MCF 10A (cell line): ENCODE results near the gene TELO2. TPM values are rescaled to one million over a fixed set of nuclear protein-coding genes. Genes with fewer than 3 reads are reported as not detected.

Experiments
- BruUV-seq: library from RNA; stranded (reverse); fragments of 400-500 nt; replicated peaks from 2 replicates; lab custom pipeline; 2021; lab: Mats Ljungman, UMichigan
- CTCF ChIA-PET: fragments of 300-600 bp; sonication (Branson Sonifier 250); formaldehyde crosslinking; extraction: SDS; loops from one replicate; lab custom pipeline; 2021; ENCODE audit warnings: antibody characterized with exemption, inconsistent platforms; lab: Yijun Ruan, JAX
- POLR2A ChIA-PET: fragments of 300-600, 350-650 bp; sonication (Branson Sonifier 250); formaldehyde crosslinking; extraction: SDS; loops from one replicate; lab custom pipeline; 2020; ENCODE audit warnings: antibody characterized with exemption, inconsistent platforms; lab: Yijun Ruan, JAX
- DNase-seq: peaks from one replicate; pipeline ENCODE4 v3.0.0-alpha.2; 2018; ENCODE audit not compliant: unreplicated experiment
- H3K27ac Mint-ChIP-seq: one replicate; pipeline ENCODE4 v1.8.0; 2022; ENCODE audit warnings: mild to moderate bottlenecking, low read depth, mixed read lengths; ENCODE audit not compliant: unreplicated experiment
- H3K27me3 Mint-ChIP-seq: one replicate; pipeline ENCODE4 v1.8.0; 2022; ENCODE audit warnings: mixed read lengths; ENCODE audit not compliant: insufficient read depth, unreplicated experiment
- H3K36me3 Mint-ChIP-seq: one replicate; pipeline ENCODE4 v1.8.0; 2022; ENCODE audit warnings: mild to moderate bottlenecking, moderate library complexity, mixed read lengths; ENCODE audit not compliant: insufficient read depth, unreplicated experiment
- H3K4me1 Mint-ChIP-seq: one replicate; pipeline ENCODE4 v1.8.0; 2022; ENCODE audit warnings: mixed read lengths; ENCODE audit not compliant: insufficient read depth, unreplicated experiment
- H3K4me3 Mint-ChIP-seq: one replicate; pipeline ENCODE4 v1.8.0; 2022; ENCODE audit warnings: mild to moderate bottlenecking, moderate library complexity, mixed read lengths; ENCODE audit not compliant: unreplicated experiment
- H3K9me3 Mint-ChIP-seq: one replicate; pipeline ENCODE4 v1.8.0; 2022; ENCODE audit warnings: mixed read lengths; ENCODE audit not compliant: unreplicated experiment
- CTCF ChIP-seq: fragments of 200-600 bp; IDR thresholded peaks from one replicate; pipeline ENCODE4 v1.8.0; 2022; ENCODE audit warnings: antibody characterized with exemption, mild to moderate bottlenecking; ENCODE audit not compliant: unreplicated experiment
- intact Hi-C: fragments of 100-400 bp; cut with micrococcal nuclease; formaldehyde crosslinking; loops from 2 replicates; pipeline ENCODE4 v1.14.1; 2022
- total RNA-seq: library from RNA; stranded (reverse); gene quantifications from 2 replicates; pipeline ENCODE4 v1.2.3, GENCODE V29; 2022

Gene TELO2
- total RNA-seq, 1 experiment from 2014 or later: 31.3 TPM

DNA sequence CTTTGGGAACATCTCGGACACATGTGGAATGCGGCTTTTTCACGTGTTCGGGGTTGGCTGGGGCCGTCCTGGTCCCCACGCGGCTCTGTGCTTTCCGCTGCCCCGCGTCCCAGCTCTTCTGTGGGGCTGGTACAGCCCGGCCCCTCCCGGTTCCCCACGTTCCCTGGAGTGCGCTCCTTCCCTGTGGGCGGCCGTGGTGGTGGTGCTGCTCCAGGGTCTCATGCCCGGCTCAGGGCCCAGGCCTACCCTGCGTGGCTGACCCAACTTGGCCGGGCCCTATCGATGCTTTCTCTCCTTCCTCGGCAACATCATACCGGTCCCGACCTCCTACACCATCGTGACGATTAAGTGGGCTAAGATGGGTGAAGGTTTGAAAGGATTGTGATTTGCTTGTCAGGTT is 3.3 kb downstream of the TELO2 start:
- POLR2A ChIA-PET: interaction anchor here (0.6 kb wide), 1 partner anchor 158 kb away, joined by 3 read pairs; no protein-coding TSS in a partner anchor
- CTCF ChIA-PET: interaction anchor here (0.7 kb wide), 1 partner anchor 153 kb away, joined by 3 read pairs; no protein-coding TSS in a partner anchor

GRCh38 chr16:1497014-1497598 is 3.9 kb downstream of the TELO2 start:
- H3K4me3 Mint-ChIP-seq: no peak overlapping the region
- POLR2A ChIA-PET: no interaction called here
- peaks cover 7% of the 10 kb centered on the region for H3K36me3 Mint-ChIP-seq
- no peak for TF ChIP-seq CTCF
- H3K27ac Mint-ChIP-seq: no peak overlapping the region
- H3K9me3 Mint-ChIP-seq: no peaks in the 10 kb centered on the region
- intact Hi-C loops: no loop called here
- H3K4me1 Mint-ChIP-seq: no peaks in the 10 kb centered on the region
- no peak for DNase-seq
- no TSS peak for BruUV-seq
- no peaks in the 10 kb centered on the region for H3K27me3 Mint-ChIP-seq
- CTCF ChIA-PET: no interaction called here

More for the DNA sequence above, 3.3 kb downstream of the TELO2 start:
- Mint-ChIP-seq H3K27ac (no peak overlapping the region), H3K9me3 (no peaks in the 10 kb centered on the region), H3K27me3 (no peaks in the 10 kb centered on the region), H3K4me1 (no peaks in the 10 kb centered on the region), H3K4me3 (no peak overlapping the region), H3K36me3 (peaks cover 7% of the 10 kb centered on the region)
- TF ChIP-seq CTCF: no peak
- intact Hi-C loops: no loop called here
- no TSS peak for BruUV-seq
- no peak for DNase-seq

DNA sequence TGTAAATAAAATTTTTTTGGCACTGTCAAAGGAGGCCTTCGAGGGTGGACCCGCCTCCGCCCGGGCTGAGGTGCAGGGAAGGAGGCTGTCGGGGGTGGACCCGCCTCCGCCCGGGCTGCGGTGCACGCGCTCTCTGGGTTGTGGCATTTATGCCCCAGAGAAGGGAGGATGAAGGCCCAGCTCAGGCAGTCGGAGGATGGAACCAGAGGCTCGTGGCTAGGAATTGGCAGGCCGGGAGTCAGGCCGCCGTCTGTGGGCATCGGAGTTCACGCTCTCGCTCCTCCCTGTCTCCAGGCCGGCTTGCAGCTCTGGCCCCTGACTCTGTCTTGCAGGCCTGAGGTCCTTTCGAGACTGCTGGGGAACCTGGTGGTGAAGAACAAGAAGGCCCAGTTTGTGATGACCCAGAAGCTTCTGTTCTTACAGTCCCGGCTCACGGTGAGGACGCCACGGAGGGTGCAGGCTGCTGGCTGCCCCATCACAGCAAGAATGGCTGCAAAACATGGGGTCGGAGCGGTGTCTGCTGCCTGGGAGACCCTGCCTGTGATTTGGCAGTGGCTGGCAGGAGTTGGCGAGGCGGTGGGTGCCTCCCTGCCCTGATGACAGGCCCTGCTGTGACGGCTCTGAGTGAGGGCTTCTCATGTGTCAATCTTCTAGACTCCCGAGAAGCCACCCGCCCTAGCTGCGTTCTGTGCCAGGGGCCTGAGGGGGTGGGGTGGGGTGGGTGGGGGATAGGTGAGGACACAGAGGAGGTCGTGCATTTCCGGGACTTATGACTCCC is 5.9 kb downstream of the TELO2 start:
- intact Hi-C loops: no loop called here
- Mint-ChIP-seq H3K9me3 (no peaks in the 10 kb centered on the region), H3K27ac (no peak overlapping the region), H3K4me1 (no peaks in the 10 kb centered on the region), H3K36me3 (peaks cover 7% of the 10 kb centered on the region), H3K27me3 (no peaks in the 10 kb centered on the region), H3K4me3 (no peak overlapping the region)
- CTCF ChIA-PET: interaction anchor here (0.8 kb wide), 1 partner anchor 170 kb away, joined by 3 read pairs; no protein-coding TSS in a partner anchor
- no peak for DNase-seq
- BruUV-seq: no TSS peak
- no peak for TF ChIP-seq CTCF
- POLR2A ChIA-PET: no interaction called here

- ChIA-PET CTCF (no interaction called here), POLR2A (no interaction called here)
- Mint-ChIP-seq H3K36me3 (peaks cover 7% of the 10 kb centered on the region), H3K27ac (no peak overlapping the region), H3K4me3 (no peak overlapping the region), H3K27me3 (no peaks in the 10 kb centered on the region), H3K4me1 (no peaks in the 10 kb centered on the region), H3K9me3 (no peaks in the 10 kb centered on the region)
- BruUV-seq: no TSS peak
- no peak for TF ChIP-seq CTCF
- intact Hi-C loops: no loop called here
- no peak for DNase-seq
These were observed 6.8 kb downstream of the TELO2 start for GRCh38 chr16:1499756-1500464.
